Body of pancreas (tissue), 4 donors: ENCODE results near the gene RAB40C.

Experiments
- POLR2A ChIP-seq, 3 donors: fragments of 450-650 bp; IDR thresholded peaks; one replicate each; pipeline ENCODE4 v1.6.1; 2016; ENCODE audit warnings: antibody characterized with exemption in 3 of 3, mild to moderate bottlenecking in 2 of 3
- TF ChIP-seq, protein P1 (sequence below), 7 experiments: fragments of 450-650 bp in 4 of 7; fragments of 200-600 bp in 3 of 7; sonication (generic) in 3 of 7; IDR thresholded peaks; one replicate each; pipeline ENCODE4 v1.5.1; 2016 to 2019; ENCODE audit warnings: antibody characterized with exemption in 7 of 7

DNA sequence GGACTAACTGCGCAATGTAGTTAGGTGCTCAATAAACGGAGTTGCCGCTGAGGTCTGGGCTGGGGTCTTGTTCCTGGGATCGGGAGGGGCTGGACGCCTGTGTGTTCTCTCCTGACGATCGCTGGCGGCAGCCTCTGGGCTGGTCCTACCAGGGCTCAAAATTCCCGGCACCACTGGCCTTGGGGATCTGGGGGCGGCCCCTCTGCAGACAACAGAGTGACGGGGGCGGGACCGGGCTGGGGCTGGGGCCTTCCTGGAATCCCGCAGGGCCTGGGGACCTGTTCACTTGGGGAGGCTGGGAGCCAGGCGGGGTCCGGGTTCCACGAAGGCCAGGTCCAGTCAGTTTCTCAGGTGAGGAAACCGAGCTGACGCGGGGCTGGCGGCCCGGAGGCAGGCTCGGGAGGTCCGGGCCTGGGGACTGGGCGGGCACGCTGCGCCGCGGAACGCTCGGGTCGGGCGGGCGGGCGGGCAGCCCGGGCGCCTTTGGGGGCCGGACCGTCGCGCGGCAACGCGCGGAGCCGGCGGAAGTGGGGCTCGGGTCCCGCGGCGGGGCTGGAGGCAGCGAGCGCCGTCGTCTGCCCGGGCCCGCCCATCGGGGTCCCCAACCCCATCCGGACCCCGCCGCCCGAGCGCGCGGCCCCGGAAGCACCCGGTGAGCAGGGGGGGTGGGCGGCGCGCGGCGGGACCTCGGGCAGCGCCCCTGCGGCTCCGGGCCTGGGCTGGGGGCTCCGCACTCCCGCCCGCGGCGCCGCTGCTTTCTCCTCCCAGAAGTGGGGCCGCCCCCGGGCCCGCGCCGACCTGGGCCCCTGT, 20.2 kb upstream of the RAB40C start, which contains the start of gene PIGQ:
- TF ChIP-seq, protein P1, sequence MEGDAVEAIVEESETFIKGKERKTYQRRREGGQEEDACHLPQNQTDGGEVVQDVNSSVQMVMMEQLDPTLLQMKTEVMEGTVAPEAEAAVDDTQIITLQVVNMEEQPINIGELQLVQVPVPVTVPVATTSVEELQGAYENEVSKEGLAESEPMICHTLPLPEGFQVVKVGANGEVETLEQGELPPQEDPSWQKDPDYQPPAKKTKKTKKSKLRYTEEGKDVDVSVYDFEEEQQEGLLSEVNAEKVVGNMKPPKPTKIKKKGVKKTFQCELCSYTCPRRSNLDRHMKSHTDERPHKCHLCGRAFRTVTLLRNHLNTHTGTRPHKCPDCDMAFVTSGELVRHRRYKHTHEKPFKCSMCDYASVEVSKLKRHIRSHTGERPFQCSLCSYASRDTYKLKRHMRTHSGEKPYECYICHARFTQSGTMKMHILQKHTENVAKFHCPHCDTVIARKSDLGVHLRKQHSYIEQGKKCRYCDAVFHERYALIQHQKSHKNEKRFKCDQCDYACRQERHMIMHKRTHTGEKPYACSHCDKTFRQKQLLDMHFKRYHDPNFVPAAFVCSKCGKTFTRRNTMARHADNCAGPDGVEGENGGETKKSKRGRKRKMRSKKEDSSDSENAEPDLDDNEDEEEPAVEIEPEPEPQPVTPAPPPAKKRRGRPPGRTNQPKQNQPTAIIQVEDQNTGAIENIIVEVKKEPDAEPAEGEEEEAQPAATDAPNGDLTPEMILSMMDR (IDR thresholded peaks at IDR 0.05): no peak
- no peak for TF ChIP-seq POLR2A (IDR thresholded peaks at IDR 0.05)
